GM12878 (cell line): Measurements from ENCODE around the gene DUSP16. TPM values are rescaled to one million over a fixed set of nuclear protein-coding genes. Genes with fewer than 3 reads are reported as not detected.

ENCODE experiments used
- ATAC-seq: fragments of 200-7000 bp; cut with Tn5 transposase; 3 replicates; pipeline ENCODE4 v1.9.1; 2020; ENCODE audit warnings: mild to moderate bottlenecking, moderate library complexity
- BruUV-seq: library from RNA; stranded (reverse); fragments of 400-500 nt; replicated peaks from 2 replicates; lab custom pipeline; 2021; lab: Mats Ljungman, UMichigan
- CTCF ChIA-PET: fragments of 300-600 bp; sonication (Branson Sonifier 250); formaldehyde crosslinking; extraction: SDS; loops from one replicate; lab custom pipeline; 2021; ENCODE audit warnings: inconsistent platforms; lab: Yijun Ruan, JAX
- POLR2A ChIA-PET: fragments of 350-600 bp; formaldehyde crosslinking; extraction: SDS; loops from one replicate; lab custom pipeline; 2021; ENCODE audit warnings: inconsistent platforms; lab: Charles Lee
- RAD21 ChIA-PET: fragments of 300-600 bp; sonication (Branson Sonifier 250); formaldehyde crosslinking; loops from one replicate; lab custom pipeline; 2023; ENCODE audit warnings: antibody characterized with exemption; ENCODE audit not compliant: unreplicated experiment; lab: Charles Lee
- SMC1A ChIA-PET: fragments of 300-600 bp; sonication (Branson Sonifier 250); formaldehyde crosslinking; loops from one replicate; lab custom pipeline; 2023; ENCODE audit not compliant: unreplicated experiment, uncharacterized antibody; lab: Charles Lee
- DNase-seq: peaks from one replicate; pipeline ENCODE4 v3.0.0-alpha.2; 2011; ENCODE audit warnings: low read depth, low spot score
- FAIRE-seq: peaks from 3 replicates; lab custom pipeline; 2011; peaks lifted over from hg19 to GRCh38; lab: Jason Lieb, UNC
- H2AFZ ChIP-seq: 2 replicates; pipeline ENCODE4 v1.6.0; 2011; ENCODE audit warnings: low read depth, low read length, control low read depth; ENCODE audit not compliant: control insufficient read depth
- H3K27ac ChIP-seq: 2 replicates; pipeline ENCODE4 v1.5.1; 2011; ENCODE audit warnings: control low read depth; ENCODE audit not compliant: control insufficient read depth, insufficient read depth
- H3K27me3 ChIP-seq, 2 experiments: replicated peaks in 1 of 2; 2 replicates each; pipeline versions ENCODE4 v1.6.0 to v1.6.1; 2011; ENCODE audit warnings: low read length in 1 of 2; ENCODE audit not compliant: control insufficient read depth in 2 of 2, insufficient read depth in 2 of 2
- H3K36me3 ChIP-seq, 2 experiments: 2 replicates each; pipeline ENCODE4 v1.5.1; 2011; ENCODE audit warnings: low read length in 1 of 2; ENCODE audit not compliant: control insufficient read depth in 2 of 2, insufficient read depth in 2 of 2
- H3K4me1 ChIP-seq: 2 replicates; pipeline ENCODE4 v1.6.1; 2011; ENCODE audit warnings: mild to moderate bottlenecking, low read length, moderate library complexity, mixed read lengths; ENCODE audit not compliant: control insufficient read depth, insufficient read depth
- H3K4me2 ChIP-seq: 2 replicates; pipeline ENCODE4 v1.6.0; 2011; ENCODE audit warnings: control low read depth; ENCODE audit not compliant: control insufficient read depth, insufficient read depth
- H3K4me3 ChIP-seq: fragments of 200-600 bp; sonication (generic); 2 replicates; pipeline ENCODE4 v1.5.1; 2016
- H3K79me2 ChIP-seq: 2 replicates; pipeline ENCODE4 v1.6.0; 2011; ENCODE audit warnings: low read length; ENCODE audit not compliant: control insufficient read depth, insufficient read depth
- H3K9ac ChIP-seq: 2 replicates; pipeline ENCODE4 v1.8.0; 2011; ENCODE audit warnings: low read length, control low read depth, mixed read lengths; ENCODE audit not compliant: control insufficient read depth, insufficient read depth
- H3K9me3 ChIP-seq: replicated peaks from 3 replicates; pipeline ENCODE4 v1.5.1; 2011; ENCODE audit warnings: mild to moderate bottlenecking, low read length; ENCODE audit not compliant: control insufficient read depth, insufficient read depth
- H4K20me1 ChIP-seq: 2 replicates; pipeline ENCODE4 v1.6.0; 2011; ENCODE audit not compliant: control insufficient read depth, insufficient read depth
- BCL11A ChIP-seq: IDR thresholded peaks from 2 replicates; pipeline ENCODE4 v1.6.1; 2011; ENCODE audit warnings: low read depth, low read length
- EGR1 ChIP-seq, 2 experiments: IDR thresholded peaks; 1 replicate in 1 of 2; 2 replicates in 1 of 2; pipeline ENCODE4 v1.6.1; 2011 to 2012; ENCODE audit warnings: low read depth in 2 of 2, low read length in 2 of 2, borderline replicate concordance in 1 of 2, mild to moderate bottlenecking in 1 of 2, moderate library complexity in 1 of 2
- EZH2 ChIP-seq: IDR thresholded peaks from 2 replicates; pipeline ENCODE4 v1.6.1; 2012; ENCODE audit warnings: low read depth, mild to moderate bottlenecking, control low read depth, inconsistent platforms, low read length, borderline replicate concordance; ENCODE audit not compliant: control insufficient read depth
- FOS ChIP-seq: IDR thresholded peaks from 3 replicates; pipeline ENCODE4 v1.6.1; 2011; ENCODE audit warnings: borderline replicate concordance; ENCODE audit not compliant: insufficient read length; ENCODE audit errors: extremely low read depth
- HDAC2 ChIP-seq: fragments of 200-600 bp; sonication (generic); IDR thresholded peaks from 2 replicates; pipeline ENCODE4 v1.6.1; 2017
- MTA2 ChIP-seq: fragments of 450-650 bp; IDR thresholded peaks from 2 replicates; pipeline ENCODE4 v1.6.1; 2016; ENCODE audit warnings: low read depth, mild to moderate bottlenecking, moderate library complexity
- POLR2AphosphoS2 ChIP-seq: IDR thresholded peaks from 2 replicates; pipeline ENCODE4 v1.6.1; 2011; ENCODE audit warnings: low read depth, mild to moderate bottlenecking, low read length, improper control_type of control experiment, moderate library complexity
- SREBF1 ChIP-seq: IDR thresholded peaks from 2 replicates; pipeline ENCODE4 v1.6.1; 2012; ENCODE audit warnings: mild to moderate bottlenecking, low read length
- ZNF274 ChIP-seq: IDR thresholded peaks from one replicate; pipeline ENCODE4 v1.8.0; 2011; ENCODE audit not compliant: insufficient read length, insufficient read depth
- ZZZ3 ChIP-seq: IDR thresholded peaks from 2 replicates; pipeline ENCODE4 v1.6.1; 2011; ENCODE audit warnings: low read depth; ENCODE audit not compliant: control insufficient read depth, insufficient read length
- WGBS: methylation state at CpG from one replicate; pipeline ENCODE4 v1.1.6; 2016; ENCODE audit warnings: low lambda C conversion rate; ENCODE audit not compliant: insufficient replicate concordance, insufficient coverage; ENCODE audit errors: missing lambda C conversion rate; 5-methylcytosine and 5-hydroxymethylcytosine counted together
- in situ Hi-C: fragments of 300-500 bp; cut with MboI; formaldehyde crosslinking; loops from 9 replicates; pipeline ENCODE4 v1.14.3; 2018; ENCODE audit warnings: mixed read lengths
- intact Hi-C: fragments of 100-400 bp; cut with micrococcal nuclease; formaldehyde crosslinking; loops from one replicate; pipeline ENCODE4 v1.14.2; 2022; ENCODE audit not compliant: unreplicated experiment
- polyA plus RNA-seq, 11 experiments: library from polyadenylated mRNA; depleted of rRNA in 4 of 11; unstranded in 6 of 11; stranded (reverse) in 5 of 11; fragments of >200 nt; fragmentation: Nextera tagmentation in 4 of 11; fragmentation: Illumina TruSeq in 1 of 11; extraction: Ambion mirVana in 4 of 11; extraction: Trizol in 1 of 11; gene quantifications; 1 replicate in 1 of 11; 2 replicates in 10 of 11; pipeline versions ENCODE4 v1.2.1 to v1.2.3, GENCODE V29; 2011 to 2016; ENCODE audit warnings: inconsistent platforms in 2 of 11, missing spikeins in 2 of 11, low read depth in 1 of 11
- total RNA-seq, 4 experiments: library from RNA; depleted of rRNA in 3 of 4; stranded (reverse); fragments of >200 nt in 3 of 4; fragmentation: Illumina TruSeq in 1 of 4; extraction: Trizol in 1 of 4; gene quantifications; 2 replicates each; pipeline versions ENCODE4 v1.2.1 to v1.2.3, GENCODE V29; 2013 to 2021
- TF ChIP-seq, protein P1 (sequence below): IDR thresholded peaks from 2 replicates; pipeline ENCODE4 v1.6.1; 2011; ENCODE audit warnings: borderline replicate concordance, low read depth, mild to moderate bottlenecking, moderate library complexity, mixed read lengths, low read length; ENCODE audit not compliant: insufficient read depth; ENCODE audit errors: extremely low read length
- TF ChIP-seq, protein P2 (sequence below): IDR thresholded peaks from 2 replicates; pipeline ENCODE4 v1.6.1; 2011; ENCODE audit warnings: low read depth, mild to moderate bottlenecking, low read length, moderate library complexity, borderline replicate concordance; ENCODE audit errors: extremely low read depth
- TF ChIP-seq, protein P3 (sequence below): fragments of 450-650 bp; conservative IDR thresholded peaks from 2 replicates; pipeline ENCODE4 v1.6.1; 2017; ENCODE audit warnings: mild to moderate bottlenecking, moderate library complexity
- TF ChIP-seq, protein P4 (sequence below): fragments of 450-650 bp; IDR thresholded peaks from 2 replicates; pipeline ENCODE4 v1.6.1; 2016; ENCODE audit warnings: mild to moderate bottlenecking

Gene DUSP16
- total and polyA plus RNA-seq, 10 of the 15 experiments (the other 5 are each of a cell fraction or from before 2014, with no cell fraction given): 3.9 to 75.3 (median 26.8) TPM

DNA sequence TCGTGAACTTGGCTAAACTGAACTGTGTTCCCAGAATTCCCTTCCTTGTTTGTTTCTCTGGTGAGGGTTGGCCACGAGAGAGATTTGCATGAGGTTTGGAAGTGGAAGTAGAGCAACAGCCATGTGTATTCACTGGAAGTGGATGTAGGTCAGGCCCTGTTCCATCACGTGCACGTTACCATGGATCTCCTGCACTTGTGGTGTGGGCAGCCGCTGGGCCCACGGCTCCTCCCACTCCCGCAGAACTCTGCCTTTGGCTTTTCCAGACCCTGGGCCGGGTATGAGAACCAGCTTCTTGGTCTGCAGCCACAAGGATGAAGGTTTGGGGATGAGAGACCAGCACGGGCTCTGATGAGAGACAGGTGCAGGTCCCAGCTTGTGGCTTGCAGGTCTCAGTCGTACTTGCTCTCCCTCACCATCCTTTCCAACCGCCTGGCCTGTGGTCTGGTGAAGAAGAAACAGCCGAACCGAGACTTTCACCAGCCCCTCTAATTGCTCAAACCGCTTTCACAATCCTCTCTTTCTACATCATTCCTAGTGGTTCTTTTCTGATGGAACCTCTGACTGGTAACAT lies 94.9 kb downstream of the DUSP16 start (continued):
- TF ChIP-seq, protein P1, sequence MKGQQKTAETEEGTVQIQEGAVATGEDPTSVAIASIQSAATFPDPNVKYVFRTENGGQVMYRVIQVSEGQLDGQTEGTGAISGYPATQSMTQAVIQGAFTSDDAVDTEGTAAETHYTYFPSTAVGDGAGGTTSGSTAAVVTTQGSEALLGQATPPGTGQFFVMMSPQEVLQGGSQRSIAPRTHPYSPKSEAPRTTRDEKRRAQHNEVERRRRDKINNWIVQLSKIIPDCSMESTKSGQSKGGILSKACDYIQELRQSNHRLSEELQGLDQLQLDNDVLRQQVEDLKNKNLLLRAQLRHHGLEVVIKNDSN: no peak
- no peak for TF ChIP-seq ZZZ3
- TF ChIP-seq POLR2AphosphoS2: no peak
- TF ChIP-seq, protein P2, sequence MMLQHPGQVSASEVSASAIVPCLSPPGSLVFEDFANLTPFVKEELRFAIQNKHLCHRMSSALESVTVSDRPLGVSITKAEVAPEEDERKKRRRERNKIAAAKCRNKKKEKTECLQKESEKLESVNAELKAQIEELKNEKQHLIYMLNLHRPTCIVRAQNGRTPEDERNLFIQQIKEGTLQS: no peak
- TF ChIP-seq BCL11A: no peak
- no peak for TF ChIP-seq EGR1 (IDR thresholded peaks at IDR 0.05; ENCODE audit: borderline replicate concordance in 1 of 2, low read depth in 2 of 2, low read length in 2 of 2)
- TF ChIP-seq HDAC2: no peak

DNA sequence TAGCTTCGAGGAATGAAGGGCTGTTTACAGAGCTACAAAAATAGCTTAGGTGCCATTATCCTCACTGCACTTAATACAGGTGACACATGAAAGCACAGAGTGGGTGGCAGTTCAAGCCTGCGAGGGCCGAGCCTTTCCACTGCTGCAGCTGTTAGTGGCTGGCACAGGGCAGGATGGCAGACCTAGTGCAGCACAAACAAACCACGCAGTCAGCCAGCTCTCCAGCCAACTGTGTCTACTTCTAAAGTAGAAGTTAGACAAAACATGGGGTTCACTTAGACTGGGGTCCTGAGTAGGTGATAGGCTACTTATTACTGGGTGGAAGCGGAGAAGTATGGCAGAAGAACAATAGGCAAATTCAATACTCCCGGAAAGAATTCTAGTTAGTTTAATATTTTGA lies 95.4 kb downstream of the DUSP16 start:
- H3K4me3 ChIP-seq: no peak overlapping the region
- H3K27me3 ChIP-seq: no peaks in the 10 kb centered on the region
- no peak for DNase-seq
- no peaks in the 10 kb centered on the region for H3K79me2 ChIP-seq
- in situ Hi-C loops: no loop called here
- intact Hi-C loops: no loop called here
- no peaks in the 10 kb centered on the region for H3K4me1 ChIP-seq
- no peak for ATAC-seq
- ChIA-PET CTCF (interaction anchor here (1.3 kb wide), 1 partner anchor 10 kb away, joined by 3 read pairs; no protein-coding TSS in a partner anchor), POLR2A (interaction anchor here (0.7 to 2.2 kb wide), 2 partner anchors 9 to 11 kb away, joined by 3 to 9 read pairs; no protein-coding TSS in a partner anchor), RAD21 (interaction anchor here (0.8 kb wide), 1 partner anchor 8 kb away, joined by 3 read pairs; no protein-coding TSS in a partner anchor), SMC1A (interaction anchor here (0.8 to 3.6 kb wide), 5 partner anchors 11 to 187 kb away, joined by 3 to 17 read pairs (median 3); no protein-coding TSS in a partner anchor)
- 61% methylated on average over 6 of the region's 6 CpGs for WGBS
- BruUV-seq: no TSS peak
- H3K9ac ChIP-seq: no peak overlapping the region
- no peaks in the 10 kb centered on the region for H4K20me1 ChIP-seq
- FAIRE-seq: no peak
- no peaks in the 10 kb centered on the region; the same call in 2 of the 3 replicates for H3K9me3 ChIP-seq
- no peak overlapping the region for H2AFZ ChIP-seq
- H3K27ac ChIP-seq: no peak overlapping the region
- no peak overlapping the region for H3K4me2 ChIP-seq
- peaks cover 0 to 1% of the 10 kb centered on the region in 2 experiments; a peak in 2 of 4 replicates for H3K36me3 ChIP-seq
- TF ChIP-seq FOS (no peak), SREBF1 (no peak), MTA2 (no peak), EZH2 (no peak), ZNF274 (no peak)
- TF ChIP-seq, protein P3, sequence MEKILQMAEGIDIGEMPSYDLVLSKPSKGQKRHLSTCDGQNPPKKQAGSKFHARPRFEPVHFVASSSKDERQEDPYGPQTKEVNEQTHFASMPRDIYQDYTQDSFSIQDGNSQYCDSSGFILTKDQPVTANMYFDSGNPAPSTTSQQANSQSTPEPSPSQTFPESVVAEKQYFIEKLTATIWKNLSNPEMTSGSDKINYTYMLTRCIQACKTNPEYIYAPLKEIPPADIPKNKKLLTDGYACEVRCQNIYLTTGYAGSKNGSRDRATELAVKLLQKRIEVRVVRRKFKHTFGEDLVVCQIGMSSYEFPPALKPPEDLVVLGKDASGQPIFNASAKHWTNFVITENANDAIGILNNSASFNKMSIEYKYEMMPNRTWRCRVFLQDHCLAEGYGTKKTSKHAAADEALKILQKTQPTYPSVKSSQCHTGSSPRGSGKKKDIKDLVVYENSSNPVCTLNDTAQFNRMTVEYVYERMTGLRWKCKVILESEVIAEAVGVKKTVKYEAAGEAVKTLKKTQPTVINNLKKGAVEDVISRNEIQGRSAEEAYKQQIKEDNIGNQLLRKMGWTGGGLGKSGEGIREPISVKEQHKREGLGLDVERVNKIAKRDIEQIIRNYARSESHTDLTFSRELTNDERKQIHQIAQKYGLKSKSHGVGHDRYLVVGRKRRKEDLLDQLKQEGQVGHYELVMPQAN: no peak
- TF ChIP-seq, protein P4, sequence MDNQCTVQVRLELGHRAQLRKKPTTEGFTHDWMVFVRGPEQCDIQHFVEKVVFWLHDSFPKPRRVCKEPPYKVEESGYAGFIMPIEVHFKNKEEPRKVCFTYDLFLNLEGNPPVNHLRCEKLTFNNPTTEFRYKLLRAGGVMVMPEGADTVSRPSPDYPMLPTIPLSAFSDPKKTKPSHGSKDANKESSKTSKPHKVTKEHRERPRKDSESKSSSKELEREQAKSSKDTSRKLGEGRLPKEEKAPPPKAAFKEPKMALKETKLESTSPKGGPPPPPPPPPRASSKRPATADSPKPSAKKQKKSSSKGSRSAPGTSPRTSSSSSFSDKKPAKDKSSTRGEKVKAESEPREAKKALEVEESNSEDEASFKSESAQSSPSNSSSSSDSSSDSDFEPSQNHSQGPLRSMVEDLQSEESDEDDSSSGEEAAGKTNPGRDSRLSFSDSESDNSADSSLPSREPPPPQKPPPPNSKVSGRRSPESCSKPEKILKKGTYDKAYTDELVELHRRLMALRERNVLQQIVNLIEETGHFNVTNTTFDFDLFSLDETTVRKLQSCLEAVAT: no peak
